A549 (cell line): ENCODE results near the gene ZNF804A. TPM values are rescaled to one million over a fixed set of nuclear protein-coding genes. Genes with fewer than 3 reads are reported as not detected.

Source experiments
- ATAC-seq, 2 experiments: fragments of 200-7000 bp in 1 of 2; fragments of >200 bp in 1 of 2; cut with Nextera tagmentation in 1 of 2; cut with Tn5 transposase in 1 of 2; 3 replicates each; pipeline versions ENCODE4 v1.8.0 to v1.9.1; 2018 to 2020; ENCODE audit warnings: mild to moderate bottlenecking in 1 of 2, moderate library complexity in 1 of 2
- CTCF ChIA-PET: fragments of 300-600 bp; sonication (Branson Sonifier 250); formaldehyde crosslinking; extraction: SDS; loops from one replicate; lab custom pipeline; 2021; ENCODE audit warnings: antibody characterized with exemption, inconsistent platforms; lab: Yijun Ruan, JAX
- POLR2A ChIA-PET: fragments of 350-600 bp; formaldehyde crosslinking; extraction: SDS; loops from one replicate; lab custom pipeline; 2021; ENCODE audit warnings: antibody characterized with exemption, inconsistent platforms; lab: Yijun Ruan, JAX
- DNase-seq, 2 experiments: peaks; one replicate each; pipeline versions ENCODE4 v3.0.0 to v3.0.0-alpha.2; 2011 to 2016; ENCODE audit warnings: low read depth in 1 of 2, low spot score in 1 of 2
- FAIRE-seq: peaks from 2 replicates; lab custom pipeline; 2011; peaks lifted over from hg19 to GRCh38; lab: Jason Lieb, UNC
- H3K27ac ChIP-seq, 2 experiments: fragments of >200 bp; sonication (Bioruptor Twin); formaldehyde crosslinking; 3 replicates each; pipeline ENCODE4 v1.5.1; 2016 to 2017
- H3K4me1 ChIP-seq: fragments of >200 bp; sonication (Bioruptor Twin); formaldehyde crosslinking; 3 replicates; pipeline ENCODE4 v1.6.1; 2016
- H3K4me2 ChIP-seq: fragments of >200 bp; sonication (Bioruptor Twin); formaldehyde crosslinking; 3 replicates; pipeline ENCODE4 v1.6.1; 2016
- H3K4me3 ChIP-seq: fragments of >200 bp; sonication (Bioruptor Twin); formaldehyde crosslinking; 3 replicates; pipeline ENCODE4 v1.5.1; 2016
- H3K9me3 ChIP-seq: fragments of >200 bp; sonication (Bioruptor Twin); formaldehyde crosslinking; 3 replicates; pipeline ENCODE4 v1.6.1; 2016
- BHLHE40 ChIP-seq: IDR thresholded peaks from 2 replicates; pipeline ENCODE4 v1.6.1; 2012; ENCODE audit warnings: low read depth, low read length, inconsistent platforms
- CBX2 ChIP-seq: fragments of 200-600 bp; sonication (generic); IDR thresholded peaks from 2 replicates; pipeline ENCODE4 v1.6.1; 2016; ENCODE audit warnings: low read depth, mild to moderate bottlenecking, borderline replicate concordance
- CEBPB ChIP-seq, 2 experiments: fragments of >200 bp in 1 of 2; sonication (Bioruptor Twin) in 1 of 2; formaldehyde crosslinking in 1 of 2; IDR thresholded peaks; 2 replicates each; pipeline ENCODE4 v1.6.1; 2012 to 2016
- CHD2 ChIP-seq: fragments of 150-350 bp; IDR thresholded peaks from 2 replicates; pipeline ENCODE4 v1.6.1; 2014; ENCODE audit warnings: low read length; ENCODE audit not compliant: partially characterized antibody
- CHD4 ChIP-seq: fragments of 200-600 bp; sonication (generic); IDR thresholded peaks from 2 replicates; pipeline ENCODE4 v1.6.1; 2016; ENCODE audit warnings: antibody characterized with exemption, mild to moderate bottlenecking, borderline replicate concordance
- ESRRA ChIP-seq: fragments of 150-350 bp; IDR thresholded peaks from 2 replicates; pipeline ENCODE4 v1.6.1; 2014; ENCODE audit warnings: mild to moderate bottlenecking, low read length, borderline replicate concordance
- FOSL2 ChIP-seq, 2 experiments: fragments of 450-650 bp in 1 of 2; fragments of >200 bp in 1 of 2; sonication (Bioruptor Twin) in 1 of 2; formaldehyde crosslinking; IDR thresholded peaks; 2 replicates each; pipeline versions ENCODE4 v1.5.0 to v1.6.1; 2016 to 2020; ENCODE audit warnings: mild to moderate bottlenecking in 1 of 2, moderate library complexity in 1 of 2
- FOXS1 ChIP-seq: fragments of 250-450 bp; sonication (Bioruptor Pico); IDR thresholded peaks from 2 replicates; pipeline ENCODE4 v1.5.0; 2020; ENCODE audit warnings: mild to moderate bottlenecking, moderate library complexity
- HDAC2 ChIP-seq: fragments of 200-600 bp; sonication (generic); IDR thresholded peaks from 2 replicates; pipeline ENCODE4 v1.6.1; 2016
- HEYL ChIP-seq: fragments of 250-450 bp; sonication (Bioruptor Pico); IDR thresholded peaks from 2 replicates; pipeline ENCODE4 v1.8.0; 2021; ENCODE audit warnings: mild to moderate bottlenecking, moderate library complexity
- HOXA7 ChIP-seq: fragments of 250-450 bp; sonication (Bioruptor Pico); IDR thresholded peaks from 2 replicates; pipeline ENCODE4 v1.5.0; 2020; ENCODE audit warnings: mild to moderate bottlenecking, moderate library complexity
- JUN ChIP-seq, 2 experiments: fragments of >200 bp; sonication (Bioruptor Twin); formaldehyde crosslinking; IDR thresholded peaks; 2 replicates in 1 of 2; 3 replicates in 1 of 2; pipeline ENCODE4 v1.6.1; 2016 to 2017
- JUNB ChIP-seq: fragments of >200 bp; sonication (Bioruptor Twin); formaldehyde crosslinking; IDR thresholded peaks from 2 replicates; pipeline ENCODE4 v1.6.1; 2016
- MAFK ChIP-seq: fragments of 450-650 bp; IDR thresholded peaks from 2 replicates; pipeline ENCODE4 v1.6.1; 2014; ENCODE audit not compliant: partially characterized antibody
- MAZ ChIP-seq: fragments of 150-350 bp; IDR thresholded peaks from 2 replicates; pipeline ENCODE4 v1.6.1; 2014; ENCODE audit warnings: antibody characterized with exemption, low read depth, low read length, borderline replicate concordance
- MYC ChIP-seq: IDR thresholded peaks from 2 replicates; pipeline ENCODE4 v1.6.1; 2012; ENCODE audit warnings: mild to moderate bottlenecking, inconsistent platforms, low read length, improper control_type of control experiment, borderline replicate concordance
- NFE2L2 ChIP-seq: fragments of 150-350 bp; conservative IDR thresholded peaks from 2 replicates; pipeline ENCODE4 v1.6.1; 2014; ENCODE audit warnings: low read length
- POLR2A ChIP-seq: IDR thresholded peaks from 2 replicates; pipeline ENCODE4 v1.6.1; 2012; ENCODE audit warnings: mild to moderate bottlenecking, low read length
- POLR2AphosphoS2 ChIP-seq: conservative IDR thresholded peaks from 2 replicates; pipeline ENCODE4 v1.6.1; 2012; ENCODE audit warnings: low read length, improper control_type of control experiment, inconsistent platforms
- RARB ChIP-seq: fragments of 250-450 bp; sonication (Bioruptor Pico); IDR thresholded peaks from 2 replicates; pipeline ENCODE4 v1.8.0; 2021; ENCODE audit warnings: mild to moderate bottlenecking, moderate library complexity
- RCOR1 ChIP-seq: fragments of 150-350 bp; IDR thresholded peaks from 2 replicates; pipeline ENCODE4 v1.6.1; 2014; ENCODE audit warnings: antibody characterized with exemption, low read length, low read depth
- SMC3 ChIP-seq: fragments of >200 bp; sonication (Bioruptor Twin); formaldehyde crosslinking; IDR thresholded peaks from 3 replicates; pipeline ENCODE4 v1.6.1; 2018; ENCODE audit warnings: inconsistent platforms
- SREBF2 ChIP-seq: fragments of 450-650 bp; IDR thresholded peaks from 2 replicates; pipeline ENCODE4 v1.6.1; 2014; ENCODE audit warnings: mild to moderate bottlenecking, moderate library complexity
- TFCP2L1 ChIP-seq: fragments of 250-450 bp; sonication (Bioruptor Pico); IDR thresholded peaks from 2 replicates; pipeline ENCODE4 v1.5.0; 2021; ENCODE audit warnings: mild to moderate bottlenecking
- ZNF302 ChIP-seq: fragments of 250-450 bp; sonication (Bioruptor Pico); IDR thresholded peaks from 2 replicates; pipeline ENCODE4 v1.9.0; 2021; ENCODE audit warnings: inconsistent platforms, mild to moderate bottlenecking, moderate library complexity
- WGBS: methylation state at CpG from one replicate; pipeline ENCODE4 v1.1.6; 2017; ENCODE audit errors: missing lambda C conversion rate; 5-methylcytosine and 5-hydroxymethylcytosine counted together
- polyA plus RNA-seq, 4 experiments: library from polyadenylated mRNA; depleted of rRNA in 3 of 4; stranded (reverse); fragments of >200 nt; fragmentation: RNase III in 1 of 4; extraction: RNeasy Plus Mini Kit Qiagen cat#74134 plus additional on column Dnase treatment in 1 of 4; gene quantifications; 2 replicates in 3 of 4; 3 replicates in 1 of 4; pipeline ENCODE4 v1.2.3, GENCODE V29; 2011 to 2017
- TF ChIP-seq, protein P1 (sequence below): fragments of >200 bp; sonication (Bioruptor Twin); formaldehyde crosslinking; IDR thresholded peaks from 3 replicates; pipeline ENCODE4 v1.5.1; 2016
- TF ChIP-seq, protein P2 (sequence below): fragments of >200 bp; sonication (Bioruptor Twin); formaldehyde crosslinking; IDR thresholded peaks from 3 replicates; pipeline ENCODE4 v1.6.1; 2016
- TF ChIP-seq, protein P3 (sequence below): IDR thresholded peaks from 2 replicates; pipeline ENCODE4 v1.6.1; 2012; ENCODE audit warnings: low read depth, borderline replicate concordance

ZNF804A gene
- polyA plus RNA-seq, 2 of the 4 experiments (the other 2 are of a cell fraction), result not detected

DNA sequence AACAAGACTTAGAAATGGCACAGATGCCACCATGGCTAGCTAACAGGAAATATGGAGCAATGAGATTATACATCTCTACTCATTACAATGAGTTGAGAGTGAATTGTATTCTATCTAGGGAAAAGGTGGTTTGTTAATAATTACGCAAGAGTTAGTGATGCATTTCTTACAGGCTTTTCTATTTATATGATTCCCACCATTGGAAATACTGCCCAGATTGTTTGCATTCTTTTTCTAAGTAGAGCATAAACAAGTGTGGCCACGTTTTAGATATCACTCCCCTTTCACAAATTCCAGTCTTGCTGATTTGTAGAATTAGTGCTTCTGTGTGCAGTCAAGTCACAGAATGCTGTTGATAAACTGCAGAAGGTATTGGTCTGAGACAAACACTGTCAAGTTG, 56.6 kb downstream of the ZNF804A start:
- TF ChIP-seq MAFK (no peak), FOXS1 (no peak), POLR2AphosphoS2 (no peak), ESRRA (no peak), CHD2 (no peak), RARB (CRISPR knock-in tag) (no peak), POLR2A (no peak), HDAC2 (no peak), HEYL (CRISPR knock-in tag) (no peak)
- TF ChIP-seq, protein P1, sequence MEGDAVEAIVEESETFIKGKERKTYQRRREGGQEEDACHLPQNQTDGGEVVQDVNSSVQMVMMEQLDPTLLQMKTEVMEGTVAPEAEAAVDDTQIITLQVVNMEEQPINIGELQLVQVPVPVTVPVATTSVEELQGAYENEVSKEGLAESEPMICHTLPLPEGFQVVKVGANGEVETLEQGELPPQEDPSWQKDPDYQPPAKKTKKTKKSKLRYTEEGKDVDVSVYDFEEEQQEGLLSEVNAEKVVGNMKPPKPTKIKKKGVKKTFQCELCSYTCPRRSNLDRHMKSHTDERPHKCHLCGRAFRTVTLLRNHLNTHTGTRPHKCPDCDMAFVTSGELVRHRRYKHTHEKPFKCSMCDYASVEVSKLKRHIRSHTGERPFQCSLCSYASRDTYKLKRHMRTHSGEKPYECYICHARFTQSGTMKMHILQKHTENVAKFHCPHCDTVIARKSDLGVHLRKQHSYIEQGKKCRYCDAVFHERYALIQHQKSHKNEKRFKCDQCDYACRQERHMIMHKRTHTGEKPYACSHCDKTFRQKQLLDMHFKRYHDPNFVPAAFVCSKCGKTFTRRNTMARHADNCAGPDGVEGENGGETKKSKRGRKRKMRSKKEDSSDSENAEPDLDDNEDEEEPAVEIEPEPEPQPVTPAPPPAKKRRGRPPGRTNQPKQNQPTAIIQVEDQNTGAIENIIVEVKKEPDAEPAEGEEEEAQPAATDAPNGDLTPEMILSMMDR, result no peak
- DNase-seq (no peak), ATAC-seq (no peak), FAIRE-seq (no peak)
- no peaks in the 10 kb centered on the region for H3K4me1 ChIP-seq
- H3K27ac ChIP-seq, result no peak overlapping the region
- WGBS, result 43% methylated on average over 2 of the region's 2 CpGs
- no peak overlapping the region for H3K4me3 ChIP-seq
- H3K9me3 ChIP-seq, result no peaks in the 10 kb centered on the region
- ChIA-PET CTCF (no interaction called here), POLR2A (no interaction called here)
- no peak overlapping the region for H3K4me2 ChIP-seq

DNA sequence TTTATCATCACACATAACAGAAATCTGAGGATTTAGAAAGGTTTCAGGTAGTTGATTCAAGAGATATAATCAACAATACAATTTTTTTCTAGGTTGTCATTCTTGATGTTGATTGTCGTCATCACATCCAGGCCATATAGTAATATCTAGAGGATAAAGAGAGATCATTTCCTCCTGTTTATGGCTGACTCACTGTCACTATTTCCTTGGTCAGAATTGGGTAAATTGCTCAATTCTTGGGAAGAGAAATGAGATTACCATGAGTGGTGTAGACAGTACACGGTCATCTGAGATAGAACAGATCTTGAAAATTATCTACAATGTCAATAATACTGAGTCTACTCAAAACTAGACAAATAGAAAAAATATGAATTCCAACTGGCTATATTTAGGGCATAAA, 78.8 kb downstream of the ZNF804A start:
- Histone ChIP-seq H3K4me2 (no peak overlapping the region), H3K4me1 (no peaks in the 10 kb centered on the region), H3K9me3 (no peaks in the 10 kb centered on the region), H3K4me3 (no peak overlapping the region), H3K27ac (no peak overlapping the region)
- DNase-seq (no peak), FAIRE-seq (no peak), ATAC-seq (no peak)
- TF ChIP-seq MAZ, result no peak
- no peak for TF ChIP-seq JUNB
- TF ChIP-seq CHD4, result no peak
- TF ChIP-seq TFCP2L1 (CRISPR knock-in tag), result no peak
- no peak for TF ChIP-seq SMC3
- no peak for TF ChIP-seq HOXA7 (CRISPR knock-in tag)
- TF ChIP-seq, protein P2, sequence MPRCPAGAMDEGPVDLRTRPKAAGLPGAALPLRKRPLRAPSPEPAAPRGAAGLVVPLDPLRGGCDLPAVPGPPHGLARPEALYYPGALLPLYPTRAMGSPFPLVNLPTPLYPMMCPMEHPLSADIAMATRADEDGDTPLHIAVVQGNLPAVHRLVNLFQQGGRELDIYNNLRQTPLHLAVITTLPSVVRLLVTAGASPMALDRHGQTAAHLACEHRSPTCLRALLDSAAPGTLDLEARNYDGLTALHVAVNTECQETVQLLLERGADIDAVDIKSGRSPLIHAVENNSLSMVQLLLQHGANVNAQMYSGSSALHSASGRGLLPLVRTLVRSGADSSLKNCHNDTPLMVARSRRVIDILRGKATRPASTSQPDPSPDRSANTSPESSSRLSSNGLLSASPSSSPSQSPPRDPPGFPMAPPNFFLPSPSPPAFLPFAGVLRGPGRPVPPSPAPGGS, result no peak
- TF ChIP-seq JUN (IDR thresholded peaks at IDR 0.05), result no peak
- TF ChIP-seq RCOR1, result no peak
- no peak for TF ChIP-seq BHLHE40
- no peak for TF ChIP-seq CEBPB (IDR thresholded peaks at IDR 0.05)
- no peak for TF ChIP-seq MYC
- TF ChIP-seq, protein P3, sequence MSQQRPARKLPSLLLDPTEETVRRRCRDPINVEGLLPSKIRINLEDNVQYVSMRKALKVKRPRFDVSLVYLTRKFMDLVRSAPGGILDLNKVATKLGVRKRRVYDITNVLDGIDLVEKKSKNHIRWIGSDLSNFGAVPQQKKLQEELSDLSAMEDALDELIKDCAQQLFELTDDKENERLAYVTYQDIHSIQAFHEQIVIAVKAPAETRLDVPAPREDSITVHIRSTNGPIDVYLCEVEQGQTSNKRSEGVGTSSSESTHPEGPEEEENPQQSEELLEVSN, result no peak
- CTCF ChIA-PET, result no interaction called here
- WGBS, result 42% methylated on average over 2 of the region's 2 CpGs
- POLR2A ChIA-PET, result no interaction called here

DNA sequence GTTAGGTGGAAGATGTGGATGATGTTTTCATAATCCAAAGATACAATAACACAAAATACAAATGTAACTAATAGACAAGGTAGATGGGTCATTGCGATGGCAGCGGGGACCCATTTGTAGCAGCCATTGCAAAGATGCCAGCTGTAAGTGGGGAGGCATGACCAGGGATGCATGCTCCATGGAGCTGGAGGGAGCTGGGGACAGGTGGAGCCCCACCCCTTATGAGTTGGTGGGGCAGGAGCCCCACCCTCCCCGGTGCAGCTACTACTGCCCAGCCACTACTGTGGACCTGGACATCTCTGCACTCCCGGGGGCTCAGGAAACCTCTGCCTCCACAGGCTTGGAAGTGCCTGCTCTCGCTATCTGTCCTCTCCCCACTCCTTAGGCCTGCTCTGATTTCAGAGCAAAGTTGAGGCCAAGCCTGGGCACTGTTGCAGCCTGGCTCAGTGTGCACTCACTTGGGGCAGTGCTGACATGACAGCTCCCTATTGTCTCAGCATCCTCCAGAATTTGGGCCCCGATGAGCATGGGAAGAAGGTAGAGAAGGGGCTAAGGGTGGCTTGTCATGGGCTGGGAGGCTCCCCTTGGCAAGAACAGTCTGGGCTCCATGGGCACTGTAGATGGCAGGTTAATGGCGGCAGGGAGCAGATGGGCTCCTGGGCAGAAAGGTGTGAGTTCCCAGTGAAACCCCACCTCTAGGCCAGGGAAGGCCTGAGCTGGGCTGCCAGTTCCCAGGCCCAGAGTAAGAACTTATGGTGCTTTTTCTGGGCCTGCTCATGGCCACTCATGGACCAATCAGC, 81.1 kb downstream of the ZNF804A start:
- FAIRE-seq (no peak), DNase-seq (no peak), ATAC-seq (no peak)
- Histone ChIP-seq H3K27ac (no peak overlapping the region), H3K9me3 (no peaks in the 10 kb centered on the region), H3K4me3 (no peak overlapping the region), H3K4me1 (no peaks in the 10 kb centered on the region), H3K4me2 (no peak overlapping the region)
- TF ChIP-seq HDAC2 (no peak), HEYL (CRISPR knock-in tag) (no peak), MAFK (no peak), ZNF302 (CRISPR knock-in tag) (no peak), SREBF2 (no peak), CBX2 (no peak), NFE2L2 (no peak), CEBPB (IDR thresholded peaks at IDR 0.05) (no peak), FOSL2 (IDR thresholded peaks at IDR 0.05) (no peak), FOSL2 (CRISPR knock-in tag; IDR thresholded peaks at IDR 0.05) (no peak), TFCP2L1 (CRISPR knock-in tag) (no peak)
- CTCF ChIA-PET, result no interaction called here
- 55% methylated on average over 5 of the region's 7 CpGs for WGBS
- POLR2A ChIA-PET, result no interaction called here
